ENCODE results near the gene GNG12.

Gene GNG12

GRCh38 chr1:67784545-67785186, 48.6 kb downstream of the GNG12 start:
- DNase-seq (ENCODE audit: low read depth) = no peak

- DNase-seq (ENCODE audit: low read depth) = no peak
Observed at GRCh38 chr1:67780637-67781036, 52.6 kb downstream of the GNG12 start.

- DNase-seq (ENCODE audit: low read depth) = no peak
Observed at GRCh38 chr1:67777440-67777839, 55.8 kb downstream of the GNG12 start.

- no peak for DNase-seq (ENCODE audit: low read depth)
Observed at GRCh38 chr1:67777016-67777415, 56.3 kb downstream of the GNG12 start.

GRCh38 chr1:67773462-67773861, 59.8 kb downstream of the GNG12 start:
- DNase-seq (ENCODE audit: low read depth) = no peak

GRCh38 chr1:67771749-67772148, 61.5 kb downstream of the GNG12 start:
- DNase-seq (ENCODE audit: low read depth) = no peak

GRCh38 chr1:67771152-67771551, 62.1 kb downstream of the GNG12 start:
- DNase-seq (ENCODE audit: low read depth) = no peak

- no peak for DNase-seq (ENCODE audit: low read depth)
Observed at GRCh38 chr1:67769633-67770256, 63.5 kb downstream of the GNG12 start.

DNA sequence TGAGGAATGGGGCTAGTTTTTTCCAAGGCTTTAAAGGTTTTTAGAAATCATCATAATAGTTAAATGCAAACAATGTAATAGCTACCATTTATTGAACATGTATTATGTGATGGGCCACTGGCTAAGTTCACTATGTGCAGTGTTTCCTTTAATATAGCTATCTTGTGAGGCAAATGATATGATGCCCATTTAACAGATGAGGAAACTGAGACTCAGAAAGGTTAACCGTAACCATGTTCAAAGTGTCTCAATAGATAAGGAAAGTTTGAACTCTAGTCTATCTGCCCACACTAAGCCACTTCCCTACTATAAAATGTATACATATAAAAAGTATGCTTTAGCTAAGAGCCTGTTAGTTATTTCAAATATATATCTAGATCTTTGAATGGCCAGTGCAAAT, 64.8 kb downstream of the GNG12 start:
- no peak for DNase-seq (ENCODE audit: low read depth)

GRCh38 chr1:67767103-67767782, 66.0 kb downstream of the GNG12 start:
- no peak for DNase-seq (ENCODE audit: low read depth)

DNA sequence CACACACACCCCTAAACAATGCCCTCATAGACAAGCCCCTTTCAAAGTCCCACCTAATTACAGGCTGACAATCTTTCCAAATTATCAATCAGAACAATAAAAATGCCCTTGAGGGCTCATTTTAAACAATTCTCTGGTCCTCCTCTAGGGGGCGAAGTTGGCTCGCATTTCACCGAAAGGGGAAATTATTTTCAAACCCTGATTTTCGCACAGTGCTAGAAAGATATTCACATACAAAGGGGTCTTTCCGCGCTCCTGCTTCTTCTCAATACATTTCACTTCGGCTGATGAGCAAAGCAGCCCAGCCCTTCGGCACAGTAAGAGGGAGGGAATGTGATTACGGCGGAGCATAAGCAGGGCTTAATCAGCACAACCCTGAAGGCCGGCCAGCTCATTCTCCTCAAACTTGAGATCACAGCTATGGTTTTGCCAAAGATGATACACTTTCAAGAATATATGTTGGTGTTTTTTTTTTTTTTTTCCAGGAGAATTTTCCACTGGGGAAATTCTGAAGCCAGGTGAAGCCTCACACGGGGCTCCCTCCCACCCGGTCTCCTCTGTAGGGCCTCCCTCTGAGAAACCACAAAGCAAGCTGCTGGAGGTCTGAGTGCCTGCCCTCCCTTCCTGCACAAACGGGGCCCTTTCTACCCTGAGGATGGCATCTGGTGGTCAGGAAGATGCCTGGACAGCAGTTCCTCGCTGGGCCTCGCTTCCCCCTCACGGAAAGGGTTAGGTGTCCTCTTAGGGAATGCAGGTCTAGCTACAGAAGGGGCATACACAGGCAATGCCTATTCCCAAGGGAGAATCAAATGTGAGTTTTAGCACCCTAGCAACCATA, 66.9 kb downstream of the GNG12 start:
- DNase-seq (ENCODE audit: low read depth) = peak; percentile 51

- no peak for DNase-seq (ENCODE audit: low read depth)
Observed at GRCh38 chr1:67764633-67765032, 68.6 kb downstream of the GNG12 start.

GRCh38 chr1:67761730-67762129, 71.5 kb downstream of the GNG12 start:
- DNase-seq (ENCODE audit: low read depth) = no peak

GRCh38 chr1:67761091-67761490, 72.2 kb downstream of the GNG12 start:
- no peak for DNase-seq (ENCODE audit: low read depth)

DNA sequence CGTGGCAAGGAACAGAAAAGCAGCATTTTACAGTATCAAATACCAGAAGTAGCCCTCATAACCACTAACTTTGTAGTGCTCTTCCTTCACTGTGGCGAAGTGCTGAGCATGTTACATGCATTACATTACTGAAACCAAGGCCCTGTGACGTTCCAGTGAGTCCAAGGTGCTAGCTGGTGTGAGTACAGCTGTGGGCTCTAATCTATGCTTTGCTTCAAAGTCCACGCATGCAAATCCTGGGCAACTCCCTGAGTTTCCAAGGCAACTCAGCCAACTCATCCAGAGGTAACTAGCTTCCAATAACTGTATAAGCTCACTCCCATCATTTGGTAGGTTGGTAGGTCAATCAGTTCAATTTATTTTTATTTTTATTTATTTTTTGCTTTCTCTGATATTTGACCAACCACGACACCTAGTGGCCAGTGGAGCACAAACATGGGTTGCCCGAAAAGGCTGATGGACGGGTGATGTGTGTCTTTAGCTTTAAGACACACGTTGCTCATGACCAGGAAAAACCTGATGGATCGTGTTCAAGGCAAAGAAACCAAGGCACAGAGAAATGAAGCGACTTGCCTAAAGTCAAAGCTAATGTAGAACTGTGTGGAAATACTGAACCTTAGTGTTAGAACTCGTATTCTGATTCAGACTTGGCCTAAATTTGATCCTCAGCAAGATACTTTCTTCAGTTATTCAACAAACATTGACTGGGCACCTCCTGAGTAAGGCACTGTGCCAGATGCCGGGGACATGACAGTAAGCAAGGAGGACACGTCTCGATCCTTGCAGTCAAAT, 73.0 kb downstream of the GNG12 start:
- no peak for DNase-seq (ENCODE audit: low read depth)

- no peak for DNase-seq (ENCODE audit: low read depth)
Observed at GRCh38 chr1:67759692-67760029, 73.6 kb downstream of the GNG12 start.

DNA sequence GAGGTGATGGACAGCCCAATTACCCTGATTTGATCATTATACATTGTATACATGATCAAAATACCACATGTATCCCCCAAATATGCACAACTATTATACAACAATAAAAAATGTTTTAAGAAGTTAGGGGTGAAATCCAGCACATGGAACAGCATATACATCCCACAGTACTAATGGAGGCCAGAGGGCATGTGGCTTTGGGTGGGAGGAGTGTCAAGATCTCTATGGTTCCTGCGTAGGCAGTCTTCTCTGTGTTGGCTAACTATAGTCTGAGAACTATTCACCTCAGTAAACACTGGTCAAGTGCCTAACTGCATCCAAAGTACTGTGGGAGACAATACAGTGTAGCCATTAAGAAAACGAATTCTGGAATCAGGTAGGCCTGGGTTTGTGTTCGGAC, 74.2 kb downstream of the GNG12 start:
- no peak for DNase-seq (ENCODE audit: low read depth)

DNA sequence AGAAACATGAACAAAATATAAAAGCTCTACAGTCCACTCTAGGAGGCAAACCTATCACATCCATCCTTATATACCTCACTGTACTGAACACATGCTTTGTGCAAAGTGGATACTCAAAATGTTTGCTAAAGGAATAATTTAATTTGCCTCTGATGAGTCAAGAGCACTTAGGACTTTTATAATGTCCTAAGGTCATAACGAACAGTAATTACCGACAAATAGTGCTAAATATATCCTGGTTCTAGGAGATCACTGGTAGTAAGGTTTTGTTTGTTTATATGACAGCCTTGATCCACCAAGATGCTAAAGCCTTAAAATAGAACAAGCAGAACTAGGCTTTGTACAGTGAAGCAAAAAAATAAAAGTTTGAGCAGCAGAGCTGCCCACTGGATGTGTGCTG, 77.6 kb downstream of the GNG12 start:
- DNase-seq (ENCODE audit: low read depth) = no peak

GRCh38 chr1:67755160-67755559, 78.1 kb downstream of the GNG12 start:
- DNase-seq (ENCODE audit: low read depth) = no peak

GRCh38 chr1:67754526-67754920, 78.7 kb downstream of the GNG12 start:
- no peak for DNase-seq (ENCODE audit: low read depth)

DNA sequence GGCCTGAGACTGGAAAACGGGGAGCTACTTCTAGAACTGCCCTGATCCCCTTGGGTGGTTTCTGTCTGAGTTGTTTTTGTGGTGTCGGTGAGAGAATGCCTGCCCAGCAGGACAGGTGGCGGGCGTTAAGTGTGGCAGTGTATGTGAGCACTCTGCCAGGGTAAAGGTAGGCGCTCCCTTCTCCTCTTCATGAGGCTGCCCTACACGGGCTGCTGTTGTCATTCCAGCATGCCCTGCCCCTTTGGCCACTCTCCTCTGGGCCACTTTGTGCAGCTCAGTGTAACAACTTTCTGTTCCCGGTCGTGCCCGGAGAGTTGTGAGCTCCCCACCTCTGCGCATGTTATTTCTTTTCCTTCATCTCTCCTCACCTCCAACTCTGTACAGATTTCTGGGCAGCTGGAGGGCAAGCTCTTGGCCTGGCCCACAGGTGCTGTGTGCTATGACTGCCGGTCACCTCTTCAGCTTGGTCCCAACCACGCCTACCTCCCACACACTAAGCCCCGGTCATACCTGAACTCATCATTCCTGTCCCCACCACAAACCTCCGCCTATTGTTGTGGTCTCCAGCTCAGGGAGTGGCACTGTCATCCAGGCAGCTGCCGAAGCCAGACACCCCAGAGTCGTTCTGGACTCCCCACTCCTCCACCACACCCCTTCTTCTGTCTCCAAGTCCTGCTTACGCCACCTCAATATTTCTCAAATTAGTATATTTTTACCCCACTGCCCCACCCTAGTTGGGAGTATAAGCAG, 79.3 kb downstream of the GNG12 start:
- no peak for DNase-seq (ENCODE audit: low read depth)

Data from GM04504 (cell line).